Activated B cell treated with CpG ODN at 0.5 μM for 24 hours (primary cell): Measurements from ENCODE around the gene MYPOP. TPM values are rescaled to one million over a fixed set of nuclear protein-coding genes. Genes with fewer than 3 reads are reported as not detected.
"Not testable (repeated sequence)": the region's sequence is repeated elsewhere in the genome, so short reads cannot be mapped to it uniquely, and the experiment has no call there.

Source experiments
- ATAC-seq: fragments of 200-7000 bp; cut with Tn5 transposase; one replicate; pipeline ENCODE4 v1.10.0; 2021; ENCODE audit warnings: low read depth, mild to moderate bottlenecking, moderate library complexity
- CTCF ChIA-PET: fragments of 350-600 bp; sonication (Branson Sonifier 250); formaldehyde crosslinking; loops from one replicate; lab custom pipeline; 2021; ENCODE audit warnings: antibody characterized with exemption; lab: Charles Lee
- POLR2A ChIA-PET: fragments of 350-600 bp; sonication (Branson Sonifier 250); formaldehyde crosslinking; loops from one replicate; lab custom pipeline; 2021; ENCODE audit warnings: antibody characterized with exemption; lab: Charles Lee
- DNase-seq: peaks from one replicate; pipeline ENCODE4 v3.0.0; 2022
- H3K27ac Mint-ChIP-seq: one replicate; pipeline ENCODE4 v1.8.0; 2020; ENCODE audit warnings: mixed read lengths
- H3K27me3 Mint-ChIP-seq: one replicate; pipeline ENCODE4 v1.8.0; 2021; ENCODE audit warnings: mixed read lengths
- H3K36me3 Mint-ChIP-seq: one replicate; pipeline ENCODE4 v1.8.0; 2021; ENCODE audit warnings: low read depth, mixed read lengths
- H3K4me1 Mint-ChIP-seq: one replicate; pipeline ENCODE4 v1.8.0; 2021; ENCODE audit warnings: mixed read lengths
- H3K4me3 Mint-ChIP-seq: one replicate; pipeline ENCODE4 v1.8.0; 2020; ENCODE audit warnings: mild to moderate bottlenecking, mixed read lengths
- H3K9me3 Mint-ChIP-seq: one replicate; pipeline ENCODE4 v1.8.0; 2020; ENCODE audit warnings: mixed read lengths
- intact Hi-C: fragments of 100-400 bp; cut with micrococcal nuclease; formaldehyde crosslinking; loops from one replicate; pipeline ENCODE4 v1.15.1; 2024
- total RNA-seq: library from RNA; stranded (reverse); gene quantifications from 2 replicates; pipeline ENCODE4 v1.2.3, GENCODE V29; 2022
- TF ChIP-seq, protein P1 (sequence below): fragments of 200-600 bp; IDR thresholded peaks from one replicate; pipeline ENCODE4 v1.8.0; 2022; ENCODE audit warnings: antibody characterized with exemption, mild to moderate bottlenecking

The MYPOP gene
- total RNA-seq, 1 donor from 2014 or later, result 6.0 TPM

DNA sequence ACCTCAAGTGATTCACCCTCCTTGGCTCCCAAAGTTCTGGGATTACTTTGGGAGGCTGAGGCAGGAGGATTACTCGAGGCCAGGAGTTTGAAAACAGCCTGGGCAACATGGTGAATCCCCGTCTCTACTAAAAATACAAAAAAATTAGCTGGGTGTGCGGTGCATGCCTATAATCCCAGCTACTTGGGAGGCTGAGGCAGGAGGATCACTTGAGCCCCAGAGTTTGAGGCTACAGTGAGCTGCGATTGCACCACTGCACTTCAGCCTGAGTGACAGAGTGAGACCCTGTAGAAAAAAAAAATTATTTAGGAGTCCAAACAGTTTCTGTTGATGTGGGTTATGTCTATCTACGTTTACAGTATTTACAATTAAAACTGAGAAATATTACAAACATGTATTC lies 31.6 kb downstream of the MYPOP start:
- Mint-ChIP-seq H3K4me1 (no peaks in the 10 kb centered on the region), H3K27ac (no peak overlapping the region), H3K4me3 (no peak overlapping the region), H3K36me3 (no peaks in the 10 kb centered on the region), H3K27me3 (peaks cover 18% of the 10 kb centered on the region), H3K9me3 (no peaks in the 10 kb centered on the region)
- intact Hi-C loops, result no loop called here
- ATAC-seq, result no peak
- CTCF ChIA-PET, result no interaction called here
- no peak for DNase-seq
- TF ChIP-seq, protein P1, sequence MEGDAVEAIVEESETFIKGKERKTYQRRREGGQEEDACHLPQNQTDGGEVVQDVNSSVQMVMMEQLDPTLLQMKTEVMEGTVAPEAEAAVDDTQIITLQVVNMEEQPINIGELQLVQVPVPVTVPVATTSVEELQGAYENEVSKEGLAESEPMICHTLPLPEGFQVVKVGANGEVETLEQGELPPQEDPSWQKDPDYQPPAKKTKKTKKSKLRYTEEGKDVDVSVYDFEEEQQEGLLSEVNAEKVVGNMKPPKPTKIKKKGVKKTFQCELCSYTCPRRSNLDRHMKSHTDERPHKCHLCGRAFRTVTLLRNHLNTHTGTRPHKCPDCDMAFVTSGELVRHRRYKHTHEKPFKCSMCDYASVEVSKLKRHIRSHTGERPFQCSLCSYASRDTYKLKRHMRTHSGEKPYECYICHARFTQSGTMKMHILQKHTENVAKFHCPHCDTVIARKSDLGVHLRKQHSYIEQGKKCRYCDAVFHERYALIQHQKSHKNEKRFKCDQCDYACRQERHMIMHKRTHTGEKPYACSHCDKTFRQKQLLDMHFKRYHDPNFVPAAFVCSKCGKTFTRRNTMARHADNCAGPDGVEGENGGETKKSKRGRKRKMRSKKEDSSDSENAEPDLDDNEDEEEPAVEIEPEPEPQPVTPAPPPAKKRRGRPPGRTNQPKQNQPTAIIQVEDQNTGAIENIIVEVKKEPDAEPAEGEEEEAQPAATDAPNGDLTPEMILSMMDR, result no peak
- POLR2A ChIA-PET, result interaction anchor here (0.7 kb wide), 1 partner anchor 14 kb away, joined by 3 read pairs; no protein-coding TSS in a partner anchor

DNA sequence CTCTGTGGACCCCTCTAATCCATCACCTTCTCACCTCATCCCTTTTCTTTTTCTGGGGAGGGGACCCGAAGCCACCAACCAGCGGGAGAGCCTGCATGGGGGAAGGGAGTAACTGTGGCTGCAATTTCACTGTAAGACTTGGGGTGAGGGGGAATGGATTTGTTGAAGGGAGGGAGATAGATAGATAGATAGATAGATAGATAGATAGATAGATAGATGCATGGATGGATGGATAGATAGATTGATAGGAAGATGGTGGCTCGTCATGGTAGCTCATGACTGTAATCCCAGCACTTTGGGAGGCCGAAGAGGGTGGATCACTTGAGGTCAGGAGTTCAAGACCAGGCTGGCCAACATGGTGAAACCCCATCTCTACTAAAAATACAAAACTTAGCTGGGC lies 35.2 kb downstream of the MYPOP start:
- not testable (repeated sequence) for ATAC-seq
- intact Hi-C loops, result loop anchor here (10.0 kb wide), 2 partner anchors 462 to 792 kb away; partner anchors contain the start of genes GEMIN7, POLR1G, PPP1R13L and ZNF296

DNA sequence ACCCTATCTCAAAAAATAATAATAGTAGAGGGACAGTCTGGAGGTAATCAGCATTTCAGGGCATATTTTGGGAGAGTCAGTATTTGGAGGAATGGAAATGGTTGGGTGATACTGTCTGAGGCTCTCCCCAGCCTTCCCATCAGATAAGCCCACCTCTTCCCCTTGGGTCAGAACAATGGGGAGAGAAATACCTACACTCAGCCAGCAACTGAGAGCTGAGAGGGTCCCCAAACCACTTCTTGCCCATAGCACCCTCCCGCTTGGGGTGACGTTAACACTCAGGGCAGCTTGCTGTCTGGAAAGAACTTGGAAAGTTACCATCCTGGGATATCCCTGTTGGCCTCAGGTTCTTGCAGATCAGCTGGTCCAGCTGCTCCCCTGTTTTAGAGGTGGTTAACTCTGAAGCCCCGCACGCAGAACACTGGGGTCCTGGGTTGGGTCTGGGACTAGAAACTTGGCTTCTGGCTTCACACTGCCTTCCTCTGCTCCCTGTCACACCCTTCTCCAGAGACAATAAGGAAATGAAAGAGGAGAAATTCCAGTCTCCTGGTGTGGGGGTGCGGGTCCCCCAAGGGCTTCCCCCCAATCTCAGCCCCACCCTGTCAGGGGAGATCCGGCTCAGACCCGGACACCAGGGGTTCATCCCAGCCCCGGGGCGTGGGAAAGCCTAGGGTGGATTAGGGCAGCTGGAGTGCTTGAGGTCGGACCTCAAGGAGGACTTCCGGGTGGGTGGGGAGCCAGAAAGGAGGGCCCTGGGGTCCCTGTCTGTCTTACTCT lies 35.8 kb downstream of the MYPOP start:
- Mint-ChIP-seq H3K36me3 (peaks cover 11% of the 10 kb centered on the region), H3K4me1 (peaks cover 25% of the 10 kb centered on the region), H3K27ac (no peak overlapping the region), H3K9me3 (no peaks in the 10 kb centered on the region), H3K4me3 (no peak overlapping the region), H3K27me3 (peaks cover 19% of the 10 kb centered on the region)
- TF ChIP-seq, protein P1, result no peak
- ChIA-PET CTCF (no interaction called here), POLR2A (no interaction called here)
- intact Hi-C loops, result loop anchor here (10.0 kb wide), 2 partner anchors 462 to 792 kb away; partner anchors contain the start of genes GEMIN7, POLR1G, PPP1R13L and ZNF296
- DNase-seq (no peak), ATAC-seq (no peak)

More for the DNA sequence above, 35.2 kb downstream of the MYPOP start:
- Mint-ChIP-seq H3K4me1 (peaks cover 19% of the 10 kb centered on the region), H3K27me3 (peaks cover 21% of the 10 kb centered on the region)
- H3K36me3 Mint-ChIP-seq, DNase-seq, H3K9me3 Mint-ChIP-seq, H3K27ac Mint-ChIP-seq, POLR2A ChIA-PET, H3K4me3 Mint-ChIP-seq: not testable (repeated sequence)
- CTCF ChIA-PET, result interaction anchor here (0.7 kb wide), 1 partner anchor 78 kb away, joined by 3 read pairs; no protein-coding TSS in a partner anchor

DNA sequence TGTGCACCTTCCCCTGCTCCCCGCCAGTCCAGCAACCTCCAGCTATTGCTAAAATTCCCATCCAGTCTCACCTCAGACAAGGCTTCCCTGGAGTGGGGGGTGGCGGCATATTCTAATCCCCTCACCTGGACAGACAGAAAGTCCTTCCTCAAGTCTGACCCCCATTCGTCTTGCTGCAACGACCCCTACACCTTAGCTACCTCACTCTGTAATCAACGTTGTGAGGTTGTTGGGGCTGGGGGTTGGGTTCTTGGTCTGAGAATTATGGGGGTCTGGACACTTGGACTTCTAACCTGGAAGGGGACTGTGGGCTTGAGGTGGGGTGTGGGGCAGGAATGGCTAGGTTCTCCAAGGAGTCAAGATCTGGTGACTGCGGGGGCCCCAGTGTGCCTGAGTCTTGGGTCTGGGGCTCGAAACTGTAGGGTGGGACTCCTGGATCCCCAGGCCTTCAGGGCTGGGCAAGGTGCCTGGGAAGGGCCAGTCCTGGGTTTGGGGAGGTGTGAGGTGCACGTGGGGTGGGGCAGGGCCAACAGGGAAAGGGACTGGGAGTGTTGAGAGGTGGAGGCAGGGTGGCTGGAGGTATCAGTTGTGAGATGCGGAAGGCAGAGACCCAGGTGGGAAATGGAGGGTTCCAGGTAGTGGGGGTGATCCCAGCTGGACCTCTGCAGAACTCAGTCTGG lies 37.0 kb downstream of the MYPOP start:
- no peak for ATAC-seq
- POLR2A ChIA-PET, result interaction anchor here (0.6 to 2.5 kb wide), 2 partner anchors 17 to 148 kb away, joined by 3 to 11 read pairs; no protein-coding TSS in a partner anchor
- CTCF ChIA-PET, result interaction anchor here (1.6 to 2.7 kb wide), 3 partner anchors 17 to 151 kb away, joined by 3 to 16 read pairs (median 6); no protein-coding TSS in a partner anchor
- H3K27me3 Mint-ChIP-seq, result peaks cover 19% of the 10 kb centered on the region
- intact Hi-C loops, result loop anchor here (10.0 kb wide), 2 partner anchors 461 to 791 kb away; partner anchors contain the start of genes GEMIN7, POLR1G, PPP1R13L and ZNF296
- TF ChIP-seq, protein P1, result no peak
- H3K27ac Mint-ChIP-seq, result no peak overlapping the region
- H3K4me1 Mint-ChIP-seq, result peaks cover 35% of the 10 kb centered on the region
- no peak for DNase-seq
- H3K36me3 Mint-ChIP-seq, result peaks cover 13% of the 10 kb centered on the region
- no peaks in the 10 kb centered on the region for H3K9me3 Mint-ChIP-seq
- no peak overlapping the region for H3K4me3 Mint-ChIP-seq

DNA sequence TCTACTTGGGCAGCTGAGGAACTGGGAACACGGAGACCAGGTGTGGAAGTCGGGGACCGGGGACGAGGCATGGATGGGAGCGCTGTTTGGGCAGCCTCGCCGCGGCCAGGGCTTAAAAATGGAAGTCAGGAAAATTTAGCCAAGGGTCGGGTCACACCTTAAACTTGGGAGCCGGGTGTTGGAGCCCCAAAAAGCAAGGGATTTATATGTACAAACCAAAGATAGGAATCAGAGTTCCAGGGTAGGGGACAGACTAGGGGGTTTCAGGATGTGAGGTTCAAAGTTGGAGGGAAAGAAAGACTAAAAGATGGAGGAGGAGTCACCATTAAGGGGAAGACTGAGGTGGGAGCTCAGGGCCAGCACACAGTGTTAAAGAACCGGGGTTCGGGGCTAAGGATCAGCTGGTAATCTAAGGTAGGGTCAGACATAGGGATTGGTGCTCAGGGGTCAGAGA lies 37.8 kb downstream of the MYPOP start:
- H3K9me3 Mint-ChIP-seq, result no peaks in the 10 kb centered on the region
- TF ChIP-seq, protein P1, result no peak
- H3K4me1 Mint-ChIP-seq, result peaks cover 37% of the 10 kb centered on the region
- ATAC-seq (no peak), DNase-seq (no peak)
- H3K27ac Mint-ChIP-seq, result no peak overlapping the region
- intact Hi-C loops, result loop anchor here (5.0 to 10.0 kb wide), 3 partner anchors 403 to 790 kb away; partner anchors contain the start of genes GEMIN7, POLR1G, PPP1R13L and ZNF296
- peak overlapping the region; percentile 66 for H3K4me3 Mint-ChIP-seq
- peaks cover 15% of the 10 kb centered on the region for H3K36me3 Mint-ChIP-seq
- ChIA-PET CTCF (interaction anchor here (1.2 to 2.7 kb wide), 5 partner anchors 17 to 152 kb away, joined by 3 to 16 read pairs (median 4); no protein-coding TSS in a partner anchor), POLR2A (interaction anchor here (0.6 to 2.5 kb wide), 4 partner anchors 15 to 147 kb away, joined by 3 to 33 read pairs (median 7); partner anchors contain the start of gene IRF2BP1)
- peaks cover 19% of the 10 kb centered on the region for H3K27me3 Mint-ChIP-seq
